ENCODE results near the gene HDAC4.

- TF ChIP-seq CTCF (IDR thresholded peaks at IDR 0.05): no peak
- TF ChIP-seq POLR2AphosphoS5 (IDR thresholded peaks at IDR 0.05; ENCODE audit: low read depth, low read length): no peak
- TF ChIP-seq REST (IDR thresholded peaks at IDR 0.05; ENCODE audit: insufficient read depth in 1 of 2, low read depth in 2 of 2, low read length in 1 of 2): no peak
- no peak for TF ChIP-seq SIN3A (IDR thresholded peaks at IDR 0.05; ENCODE audit: borderline replicate concordance, insufficient read depth, low read depth, low read length)
These were observed 220.2 kb downstream of the HDAC4 start for GRCh38 chr2:239180526-239181073.
